NCI-H460 (cell line): ENCODE data around the gene ASS1. TPM values are rescaled to one million over a fixed set of nuclear protein-coding genes. Genes with fewer than 3 reads are reported as not detected.
A peak's percentile ranks its signal among the peaks of the same experiment; 100 is the strongest.

Experiments
- DNase-seq: peaks from one replicate; pipeline ENCODE4 v3.0.0-alpha.2; 2016; ENCODE audit warnings: low read depth; ENCODE audit errors: extremely low read depth
- total RNA-seq: library from RNA; depleted of rRNA; stranded (reverse); fragments of >200 nt; shearing (Covaris generic); gene quantifications from 2 replicates; pipeline ENCODE4 v1.2.3, GENCODE V29; 2014

Gene ASS1
- total RNA-seq, 1 experiment from 2014 or later = 395 TPM

- no peak for DNase-seq
Observed at GRCh38 chr9:130491830-130492482, 47.2 kb downstream of the ASS1 start.

GRCh38 chr9:130493021-130493420 is 48.3 kb downstream of the ASS1 start:
- DNase-seq = no peak

DNA sequence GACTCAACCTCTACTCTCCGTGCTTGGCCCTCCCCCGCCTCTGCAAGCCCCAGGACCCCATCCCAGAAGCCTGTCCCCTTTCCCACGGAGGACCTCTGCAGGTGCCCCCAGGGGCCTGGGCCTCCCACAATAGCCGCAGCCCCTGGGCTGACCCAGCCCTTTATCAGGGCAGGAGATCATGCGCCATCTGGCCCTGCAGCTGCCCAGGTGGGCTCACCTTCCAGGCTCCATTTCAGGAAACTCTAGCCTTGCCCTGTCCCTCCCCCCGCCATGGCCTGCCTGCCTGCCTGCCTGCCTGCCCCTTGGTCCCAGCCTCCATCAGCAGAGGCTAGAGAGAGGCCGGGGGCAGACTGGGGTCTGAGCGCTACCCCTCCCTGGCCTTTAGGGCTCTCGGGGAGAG is 48.7 kb downstream of the ASS1 start:
- DNase-seq = no peak

GRCh38 chr9:130495067-130495466 is 50.3 kb downstream of the ASS1 start:
- no peak for DNase-seq

GRCh38 chr9:130497139-130497538 is 52.4 kb downstream of the ASS1 start:
- no peak for DNase-seq

DNA sequence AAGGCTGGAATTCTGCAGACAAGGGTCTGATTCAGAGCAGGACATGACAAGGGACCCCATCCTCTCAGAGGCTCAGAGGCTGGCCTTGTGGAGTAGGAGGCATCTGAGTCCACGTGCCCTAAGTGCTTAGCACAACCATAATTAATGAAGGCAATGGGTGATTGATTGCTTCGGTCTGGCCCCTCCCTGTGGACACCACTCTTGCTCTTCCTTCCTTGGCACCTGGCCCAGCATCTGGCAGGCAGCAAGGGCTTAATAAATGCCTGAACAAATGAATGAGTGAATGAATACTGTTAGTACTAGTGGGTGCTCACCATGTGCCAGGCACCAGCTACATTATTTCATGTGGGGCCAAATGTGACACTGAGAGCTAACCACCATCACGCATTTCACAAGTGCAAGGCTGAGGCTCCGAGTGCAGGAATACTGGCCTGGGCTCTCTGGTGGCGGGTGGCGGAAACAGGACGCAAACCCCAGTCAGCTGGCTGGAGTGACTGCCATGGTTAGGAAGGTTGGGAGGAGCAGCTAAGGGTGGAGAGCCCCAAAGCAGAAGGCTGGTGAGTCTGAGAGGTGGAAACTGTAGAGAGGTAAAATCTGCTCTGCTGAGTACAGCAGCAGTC is 53.6 kb downstream of the ASS1 start:
- DNase-seq = no peak

GRCh38 chr9:130498918-130499698 is 54.3 kb downstream of the ASS1 start:
- no peak for DNase-seq

DNA sequence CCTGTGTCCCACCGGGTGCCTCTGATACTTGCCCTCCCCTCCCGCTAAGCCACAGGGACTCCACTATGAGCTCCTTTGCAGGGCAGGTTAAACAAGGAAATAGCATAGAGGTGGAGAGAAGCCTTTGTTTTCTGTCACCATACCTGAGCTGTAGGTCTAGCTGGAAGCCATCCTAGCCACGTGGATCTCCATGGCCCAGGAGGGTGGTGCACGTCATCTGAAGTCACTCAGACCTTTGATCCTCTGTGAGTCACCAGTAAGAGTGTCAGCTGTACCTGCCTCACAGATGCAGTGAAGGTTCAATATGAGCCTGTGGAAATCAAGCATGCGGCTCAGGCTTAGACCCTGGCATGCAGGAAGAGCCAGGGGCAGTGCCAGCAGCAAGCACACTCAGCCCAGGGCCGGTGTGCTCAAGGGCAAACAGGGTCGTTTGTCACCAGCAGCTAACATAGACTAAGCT is 55.1 kb downstream of the ASS1 start:
- no peak for DNase-seq

DNA sequence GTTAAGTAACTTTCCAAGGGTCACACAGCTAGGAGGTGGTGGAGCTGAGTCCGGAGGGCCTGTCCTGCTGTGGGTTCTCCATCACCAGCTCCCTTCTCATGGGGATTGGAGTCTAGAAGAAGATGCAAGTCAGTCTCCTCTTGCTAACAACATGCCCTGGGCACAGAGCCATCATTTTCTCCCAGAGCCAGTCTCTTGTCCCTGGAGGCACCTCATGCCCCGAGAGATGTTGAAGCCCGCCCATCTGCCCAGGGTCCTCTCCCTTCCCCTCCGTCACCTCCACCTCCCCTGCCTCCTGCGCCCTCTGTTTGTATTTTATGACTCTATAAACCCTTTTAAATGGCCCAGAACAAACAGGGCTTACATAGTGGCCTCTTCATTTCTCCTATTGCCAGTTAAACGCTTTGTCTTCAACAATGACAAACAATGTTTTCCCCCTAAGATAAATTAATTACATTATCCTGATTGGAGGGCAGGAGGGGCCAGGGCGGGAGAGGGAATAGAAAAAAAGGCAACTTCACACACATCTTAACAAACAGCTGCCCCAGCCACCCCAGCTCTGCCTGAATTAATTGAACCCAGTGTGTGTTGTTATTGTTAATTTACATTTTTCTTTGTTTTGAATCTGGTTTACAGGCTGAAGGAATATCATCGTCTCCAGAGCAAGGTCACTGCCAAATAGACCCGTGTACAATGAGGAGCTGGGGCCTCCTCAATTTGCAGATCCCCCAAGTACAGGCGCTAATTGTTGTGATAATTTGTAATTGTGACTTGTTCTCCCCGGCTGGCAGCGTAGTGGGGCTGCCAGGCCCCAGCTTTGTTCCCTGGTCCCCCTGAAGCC is 55.8 kb downstream of the ASS1 start:
- DNase-seq = no peak

DNA sequence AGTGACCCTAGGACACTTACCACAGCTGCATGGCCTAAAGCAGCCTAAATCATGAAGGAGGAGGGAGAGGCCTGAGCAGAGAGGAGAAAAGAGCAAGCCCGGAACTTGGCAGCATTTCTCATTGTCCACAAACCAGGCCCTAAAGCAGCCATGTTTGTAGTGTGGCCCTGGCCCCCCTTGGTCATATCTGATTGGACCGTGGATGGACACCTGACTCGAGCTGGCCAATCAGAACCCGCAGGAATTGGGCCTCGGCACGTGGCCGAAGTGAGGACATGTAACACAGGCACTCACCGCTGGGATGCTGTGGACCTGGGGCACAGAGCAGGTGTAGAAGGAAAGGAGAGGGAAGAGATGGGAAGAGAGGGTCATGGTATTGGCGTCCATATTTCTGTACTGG is 56.9 kb downstream of the ASS1 start:
- DNase-seq = peak; percentile 6

- no peak for DNase-seq
Observed at GRCh38 chr9:130508218-130508617, 63.5 kb downstream of the ASS1 start.

DNA sequence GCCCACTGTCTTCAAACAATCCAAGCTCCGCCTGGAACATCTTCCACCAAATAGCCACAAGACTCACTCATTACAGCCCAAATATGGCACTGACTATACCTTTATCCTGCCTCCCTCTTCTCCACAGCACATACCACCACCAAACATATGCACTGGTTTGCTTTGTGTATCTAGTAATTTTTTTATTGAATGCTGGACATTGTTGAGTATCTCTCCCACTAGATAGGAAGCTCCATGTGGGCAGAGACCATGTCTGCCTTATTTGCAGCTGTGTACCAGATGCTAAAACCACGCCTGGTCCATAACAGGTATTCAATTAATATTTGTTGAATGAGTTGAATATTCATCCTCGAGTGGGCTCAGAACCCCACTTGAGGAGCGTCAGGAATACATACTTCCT is 67.4 kb downstream of the ASS1 start:
- DNase-seq = no peak

GRCh38 chr9:130513078-130513477 is 68.3 kb downstream of the ASS1 start:
- no peak for DNase-seq

- DNase-seq = no peak
Observed at GRCh38 chr9:130518233-130518632, 73.5 kb downstream of the ASS1 start.

DNA sequence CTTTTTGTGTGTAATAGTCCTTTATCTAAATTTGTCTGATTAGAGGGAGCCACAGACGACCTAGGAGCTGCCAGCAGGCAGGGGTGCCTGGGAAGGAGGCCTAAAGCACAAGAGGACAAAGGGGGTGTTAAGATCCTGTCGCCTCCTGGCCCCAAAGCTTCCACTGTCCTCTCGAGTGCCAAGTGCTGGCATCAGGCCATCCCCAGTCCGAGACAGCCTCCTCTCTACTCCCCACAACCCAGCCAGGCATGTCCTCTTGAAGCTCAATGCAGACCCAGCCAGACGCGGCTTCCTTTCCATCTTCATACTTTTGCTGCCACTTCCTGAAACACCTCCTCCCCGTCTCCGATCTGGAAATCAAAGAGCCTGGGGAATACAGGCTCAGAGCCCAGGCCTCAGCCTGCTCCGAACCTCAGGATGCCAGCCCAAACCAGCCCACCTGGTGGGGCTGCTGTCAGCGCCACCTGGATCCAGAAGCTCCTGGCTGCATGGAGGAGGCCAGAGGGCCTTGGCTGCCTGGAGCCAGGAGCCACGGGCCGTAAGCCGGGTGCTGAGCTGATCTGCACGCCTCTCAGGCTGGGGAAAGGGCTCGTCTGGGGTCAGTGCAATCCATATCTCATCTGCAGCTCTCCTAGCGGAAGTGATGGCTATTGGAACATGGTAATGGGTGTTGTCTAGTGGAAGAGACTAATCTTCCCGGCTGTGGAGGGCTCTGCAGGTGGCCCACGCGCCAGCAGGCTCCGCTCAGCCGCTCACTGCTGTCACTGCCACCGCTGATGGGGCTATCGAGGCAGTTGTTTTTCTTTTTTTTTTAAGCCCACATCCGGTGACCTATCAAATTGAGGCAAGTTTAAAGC is 74.4 kb downstream of the ASS1 start:
- no peak for DNase-seq

GRCh38 chr9:130519927-130520326 is 75.2 kb downstream of the ASS1 start:
- DNase-seq = no peak

GRCh38 chr9:130521715-130522114 is 77.0 kb downstream of the ASS1 start:
- no peak for DNase-seq

DNA sequence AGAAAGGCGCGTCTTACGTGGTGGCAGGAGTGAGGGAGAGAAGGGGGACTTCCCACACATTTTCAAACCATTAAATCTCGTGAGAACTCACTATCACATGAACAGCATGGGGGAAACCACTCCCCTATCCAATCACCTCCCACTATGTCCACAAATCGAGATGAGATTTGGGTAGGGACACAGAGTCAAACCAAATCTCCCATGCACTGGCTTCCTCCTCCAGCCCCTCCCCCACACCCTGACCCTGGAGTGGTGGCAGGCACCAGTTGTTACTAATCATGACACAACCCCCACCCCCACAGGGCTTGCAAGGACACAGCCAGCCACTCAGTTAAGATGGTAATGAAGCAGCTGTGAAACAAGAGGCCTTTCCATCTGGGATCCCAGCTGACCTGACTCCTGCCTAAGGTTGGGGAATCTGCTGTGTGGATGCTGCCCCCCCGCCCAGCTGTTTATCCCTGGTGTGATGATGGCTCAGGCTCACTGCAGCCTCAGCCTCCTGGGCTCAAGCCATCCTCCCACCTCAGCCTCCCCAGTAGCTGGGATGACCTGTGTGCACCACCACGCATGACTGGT is 77.6 kb downstream of the ASS1 start:
- DNase-seq = no peak

- no peak for DNase-seq
Observed at GRCh38 chr9:130523921-130524320, 79.2 kb downstream of the ASS1 start.
